Mesothelial cell of epicardium (in vitro differentiated cells): ENCODE measurements around the gene STARD6. TPM values are rescaled to one million over a fixed set of nuclear protein-coding genes. Genes with fewer than 3 reads are reported as not detected.

Source experiments
- DNase-seq, 2 experiments: peaks; one replicate each; pipeline ENCODE4 v3.0.0; 2021; ENCODE audit warnings: low spot score in 2 of 2; ENCODE audit not compliant: unreplicated experiment in 2 of 2
- H3K27ac Mint-ChIP-seq: 2 replicates; pipeline ENCODE4 v1.8.0; 2021; ENCODE audit warnings: mixed read lengths
- H3K27me3 Mint-ChIP-seq: 2 replicates; pipeline ENCODE4 v1.8.0; 2021; ENCODE audit warnings: low read depth, mixed read lengths
- H3K36me3 Mint-ChIP-seq: 2 replicates; pipeline ENCODE4 v1.8.0; 2021; ENCODE audit warnings: mixed read lengths
- H3K4me1 Mint-ChIP-seq: 2 replicates; pipeline ENCODE4 v1.8.0; 2021; ENCODE audit warnings: mixed read lengths
- H3K4me3 Mint-ChIP-seq: 2 replicates; pipeline ENCODE4 v1.8.0; 2021; ENCODE audit warnings: mild to moderate bottlenecking, moderate library complexity, mixed read lengths
- H3K9me3 Mint-ChIP-seq: 2 replicates; pipeline ENCODE4 v1.8.0; 2021; ENCODE audit warnings: mixed read lengths
- total RNA-seq: library from RNA; stranded (reverse); gene quantifications from 3 replicates; pipeline ENCODE4 v1.2.1, GENCODE V29; 2021
- TF ChIP-seq, protein P1 (sequence below): fragments of 200-600 bp; sonication (generic); IDR thresholded peaks from one replicate; pipeline ENCODE4 v1.5.0; 2021; ENCODE audit warnings: antibody characterized with exemption; ENCODE audit not compliant: unreplicated experiment

Gene STARD6
- total RNA-seq, 1 donor from 2014 or later = not detected

- H3K4me1 Mint-ChIP-seq = peaks cover 15% of the 10 kb centered on the region
- H3K4me3 Mint-ChIP-seq = peak overlapping the region; percentile 100
- peaks cover 6% of the 10 kb centered on the region for H3K36me3 Mint-ChIP-seq
- no peak for DNase-seq
- TF ChIP-seq, protein P1, sequence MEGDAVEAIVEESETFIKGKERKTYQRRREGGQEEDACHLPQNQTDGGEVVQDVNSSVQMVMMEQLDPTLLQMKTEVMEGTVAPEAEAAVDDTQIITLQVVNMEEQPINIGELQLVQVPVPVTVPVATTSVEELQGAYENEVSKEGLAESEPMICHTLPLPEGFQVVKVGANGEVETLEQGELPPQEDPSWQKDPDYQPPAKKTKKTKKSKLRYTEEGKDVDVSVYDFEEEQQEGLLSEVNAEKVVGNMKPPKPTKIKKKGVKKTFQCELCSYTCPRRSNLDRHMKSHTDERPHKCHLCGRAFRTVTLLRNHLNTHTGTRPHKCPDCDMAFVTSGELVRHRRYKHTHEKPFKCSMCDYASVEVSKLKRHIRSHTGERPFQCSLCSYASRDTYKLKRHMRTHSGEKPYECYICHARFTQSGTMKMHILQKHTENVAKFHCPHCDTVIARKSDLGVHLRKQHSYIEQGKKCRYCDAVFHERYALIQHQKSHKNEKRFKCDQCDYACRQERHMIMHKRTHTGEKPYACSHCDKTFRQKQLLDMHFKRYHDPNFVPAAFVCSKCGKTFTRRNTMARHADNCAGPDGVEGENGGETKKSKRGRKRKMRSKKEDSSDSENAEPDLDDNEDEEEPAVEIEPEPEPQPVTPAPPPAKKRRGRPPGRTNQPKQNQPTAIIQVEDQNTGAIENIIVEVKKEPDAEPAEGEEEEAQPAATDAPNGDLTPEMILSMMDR = no peak
- H3K27me3 Mint-ChIP-seq = no peaks in the 10 kb centered on the region
- peak overlapping the region; percentile 98 for H3K27ac Mint-ChIP-seq
- no peaks in the 10 kb centered on the region for H3K9me3 Mint-ChIP-seq
Observed at GRCh38 chr18:54358495-54359040, 910 bp upstream of the STARD6 start.

- Mint-ChIP-seq H3K36me3 (peaks cover 6% of the 10 kb centered on the region), H3K9me3 (peaks cover 2% of the 10 kb centered on the region), H3K4me3 (peak overlapping the region; percentile 100), H3K27ac (peak overlapping the region; percentile 76), H3K4me1 (peaks cover 15% of the 10 kb centered on the region), H3K27me3 (no peaks in the 10 kb centered on the region)
- TF ChIP-seq, protein P1 = no peak
- no peak for DNase-seq
Observed at GRCh38 chr18:54357082-54357659, 487 bp downstream of the STARD6 start.

DNA sequence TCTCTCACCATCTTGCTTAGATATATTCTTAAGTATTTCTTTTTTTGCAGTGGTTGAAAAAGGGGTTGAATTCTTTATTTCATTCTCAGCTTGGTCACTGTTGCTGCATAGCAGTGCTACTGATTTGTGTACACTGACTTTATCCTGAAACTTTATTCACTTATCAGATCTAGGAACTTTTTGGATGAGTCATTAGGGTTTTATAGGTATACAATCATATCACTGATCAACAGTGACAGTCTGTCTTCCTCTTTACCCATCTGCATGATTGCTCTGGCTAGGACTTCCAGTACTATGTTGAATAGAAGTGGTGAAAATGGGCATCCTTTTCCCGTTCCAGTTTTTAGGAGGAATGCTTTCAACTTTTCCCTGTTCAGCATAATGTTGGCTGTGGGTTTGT, 6.5 kb downstream of the STARD6 start:
- H3K27me3 Mint-ChIP-seq = peaks cover 5% of the 10 kb centered on the region
- TF ChIP-seq, protein P1 = no peak
- H3K27ac Mint-ChIP-seq = no peak overlapping the region
- peaks cover 22% of the 10 kb centered on the region for H3K9me3 Mint-ChIP-seq
- no peak overlapping the region for H3K4me3 Mint-ChIP-seq
- DNase-seq = no peak
- H3K4me1 Mint-ChIP-seq = no peaks in the 10 kb centered on the region
- H3K36me3 Mint-ChIP-seq = no peaks in the 10 kb centered on the region

DNA sequence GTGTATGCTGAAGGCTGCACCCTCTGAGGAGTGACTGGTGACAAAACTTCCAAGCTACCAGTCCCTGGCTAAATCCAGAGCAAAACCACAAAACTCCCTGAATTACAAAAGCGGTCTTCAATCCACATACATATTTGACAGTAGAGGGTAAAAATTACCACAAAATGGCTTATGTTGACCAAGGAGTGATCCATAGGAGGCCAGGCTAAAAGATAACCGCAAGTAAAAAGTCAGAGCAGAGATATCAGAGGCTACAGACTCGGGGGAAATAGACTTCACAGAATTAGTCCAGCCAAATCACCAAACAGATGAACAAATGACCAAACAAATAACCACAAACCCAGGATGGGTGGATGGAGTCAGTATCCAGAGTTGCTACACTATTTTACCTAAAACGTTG, 19.4 kb downstream of the STARD6 start:
- no peak overlapping the region for H3K4me3 Mint-ChIP-seq
- DNase-seq = no peak
- no peaks in the 10 kb centered on the region for H3K27me3 Mint-ChIP-seq
- peaks cover 2% of the 10 kb centered on the region for H3K36me3 Mint-ChIP-seq
- H3K27ac Mint-ChIP-seq = no peak overlapping the region
- TF ChIP-seq, protein P1 = no peak
- H3K9me3 Mint-ChIP-seq = peaks cover 35% of the 10 kb centered on the region
- no peaks in the 10 kb centered on the region for H3K4me1 Mint-ChIP-seq

GRCh38 chr18:54335638-54336173, 22.0 kb downstream of the STARD6 start:
- TF ChIP-seq, protein P1 = no peak
- no peak overlapping the region for H3K27ac Mint-ChIP-seq
- H3K36me3 Mint-ChIP-seq = no peaks in the 10 kb centered on the region

More at GRCh38 chr18:54335638-54336173, 22.0 kb downstream of the STARD6 start:
- no peak for DNase-seq
- no peaks in the 10 kb centered on the region for H3K27me3 Mint-ChIP-seq
- H3K9me3 Mint-ChIP-seq = peaks cover 24% of the 10 kb centered on the region
- H3K4me3 Mint-ChIP-seq = no peak overlapping the region
- no peaks in the 10 kb centered on the region for H3K4me1 Mint-ChIP-seq
